Effector memory CD8-positive, alpha-beta T cell (primary cell): Measurements from ENCODE around the gene IL17RA.

Experiments
- ATAC-seq: fragments of 150-1000 bp; cut with Tn5 transposase; replicated peaks from 2 replicates; pipeline ENCODE4 v1.10.0; 2021; ENCODE audit warnings: mild to moderate bottlenecking, moderate library complexity
- DNase-seq, 3 experiments: peaks; one replicate each; pipeline ENCODE4 v3.0.0; 2021
- H3K27ac Mint-ChIP-seq, 2 donors: one replicate each; pipeline ENCODE4 v1.8.0; 2022; ENCODE audit warnings: mild to moderate bottlenecking in 2 of 2, mixed read lengths in 2 of 2, moderate library complexity in 2 of 2
- H3K27me3 Mint-ChIP-seq, 2 donors: one replicate each; pipeline ENCODE4 v1.8.0; 2022; ENCODE audit warnings: mixed read lengths in 2 of 2
- H3K36me3 Mint-ChIP-seq: one replicate; pipeline ENCODE4 v1.8.0; 2022; ENCODE audit warnings: mild to moderate bottlenecking, moderate library complexity, mixed read lengths; ENCODE audit not compliant: insufficient read depth
- H3K4me1 Mint-ChIP-seq, 2 donors: one replicate each; pipeline ENCODE4 v1.8.0; 2022; ENCODE audit warnings: low read depth in 2 of 2, mixed read lengths in 2 of 2
- H3K4me3 Mint-ChIP-seq, 2 donors: one replicate each; pipeline ENCODE4 v1.8.0; 2022; ENCODE audit warnings: mild to moderate bottlenecking in 2 of 2, mixed read lengths in 2 of 2, moderate library complexity in 2 of 2
- H3K9me3 Mint-ChIP-seq, 2 donors: one replicate each; pipeline ENCODE4 v1.8.0; 2022; ENCODE audit warnings: mixed read lengths in 2 of 2

Gene IL17RA

DNA sequence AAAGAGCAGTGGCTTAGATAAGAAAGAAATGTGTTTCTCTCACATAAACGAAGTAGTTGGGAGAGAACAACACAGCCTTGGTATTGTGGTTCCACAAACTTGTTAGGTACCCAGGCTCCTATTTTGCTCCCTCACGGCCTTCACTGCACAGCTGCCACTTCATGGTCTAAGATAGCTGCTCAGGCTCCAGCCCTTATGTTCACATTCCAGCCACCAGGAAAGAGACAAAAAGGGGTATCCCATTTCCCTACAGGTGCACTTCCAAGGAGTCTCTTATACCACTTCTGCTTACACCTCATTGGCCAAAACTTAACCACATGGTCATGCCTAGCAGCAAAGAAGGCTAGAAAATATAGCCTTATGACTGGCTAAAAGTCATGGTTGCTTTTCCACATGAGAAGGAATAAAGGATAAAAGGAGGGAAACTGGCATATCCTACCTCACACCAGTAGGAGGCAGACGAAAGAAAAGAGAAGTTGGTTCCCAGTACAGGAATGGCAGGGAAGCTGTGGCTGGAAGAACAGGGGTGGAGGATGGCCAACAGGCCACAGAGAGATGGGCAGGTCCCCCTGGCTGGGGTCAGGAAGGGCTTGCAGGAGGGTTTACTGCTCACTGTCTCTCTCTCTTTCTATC is 79.7 kb downstream of the IL17RA start:
- Mint-ChIP-seq H3K9me3 (no peaks in the 10 kb centered on the region), H3K27ac (no peak overlapping the region), H3K27me3 (peaks cover 0 to 5% of the 10 kb centered on the region in 2 donors), H3K4me1 (peaks cover 6% of the 10 kb centered on the region in 2 donors), H3K4me3 (no peak overlapping the region), H3K36me3 (peaks cover 3% of the 10 kb centered on the region)
- DNase-seq (no peak), ATAC-seq (no peak)
